WTC11 (cell line): ENCODE results near the gene SEZ6L. TPM values are rescaled to one million over a fixed set of nuclear protein-coding genes. Genes with fewer than 3 reads are reported as not detected.
A peak's percentile ranks its signal among the peaks of the same experiment; 100 is the strongest.

Experiments used
- ATAC-seq: fragments of 200-7000 bp; cut with Tn5 transposase; 2 replicates; pipeline ENCODE4 v1.10.0; 2021; ENCODE audit warnings: mild to moderate bottlenecking, moderate library complexity
- CTCF ChIA-PET: fragments of 300-600 bp; sonication (Branson Sonifier 250); formaldehyde crosslinking; loops from one replicate; lab custom pipeline; 2021; ENCODE audit warnings: antibody characterized with exemption; lab: Charles Lee
- POLR2A ChIA-PET: fragments of 350-600 bp; sonication (Branson Sonifier 250); formaldehyde crosslinking; loops from one replicate; lab custom pipeline; 2021; ENCODE audit warnings: antibody characterized with exemption; lab: Charles Lee
- DNase-seq: peaks from one replicate; pipeline ENCODE4 v3.0.0; 2021; ENCODE audit warnings: low spot score
- H3K27ac Mint-ChIP-seq: 2 replicates; pipeline ENCODE4 v1.8.0; 2021; ENCODE audit warnings: mixed read lengths
- H3K27me3 Mint-ChIP-seq: 2 replicates; pipeline ENCODE4 v1.8.0; 2021; ENCODE audit warnings: low read depth, mild to moderate bottlenecking, moderate library complexity, mixed read lengths
- H3K36me3 Mint-ChIP-seq: 2 replicates; pipeline ENCODE4 v1.8.0; 2021; ENCODE audit warnings: mixed read lengths
- H3K4me1 Mint-ChIP-seq: 2 replicates; pipeline ENCODE4 v1.8.0; 2022; ENCODE audit warnings: mixed read lengths
- H3K4me3 Mint-ChIP-seq: 2 replicates; pipeline ENCODE4 v1.8.0; 2021; ENCODE audit warnings: mild to moderate bottlenecking, moderate library complexity, mixed read lengths
- H3K9me3 Mint-ChIP-seq: 2 replicates; pipeline ENCODE4 v1.8.0; 2021; ENCODE audit warnings: mixed read lengths
- ATF1 ChIP-seq: sonication (generic); formaldehyde crosslinking; IDR thresholded peaks from 2 replicates; pipeline ENCODE4 v1.8.1; 2023; ENCODE audit warnings: mild to moderate bottlenecking, moderate library complexity, missing genetic modification reagents
- CREB1 ChIP-seq: sonication (generic); formaldehyde crosslinking; IDR thresholded peaks from 2 replicates; pipeline ENCODE4 v1.8.0; 2023; ENCODE audit warnings: mild to moderate bottlenecking, missing genetic modification reagents
- ESRRA ChIP-seq: sonication (generic); formaldehyde crosslinking; IDR thresholded peaks from 2 replicates; pipeline ENCODE4 v1.8.1; 2022; ENCODE audit warnings: mild to moderate bottlenecking, missing genetic modification reagents, borderline replicate concordance
- GRHL2 ChIP-seq: fragments of 250-450 bp; sonication (Bioruptor Pico); IDR thresholded peaks from 2 replicates; pipeline ENCODE4 v1.8.0; 2022; ENCODE audit warnings: mild to moderate bottlenecking, moderate library complexity; ENCODE audit not compliant: insufficient replicate concordance, severe bottlenecking
- HMGA2 ChIP-seq: fragments of 250-450 bp; sonication (Bioruptor Pico); IDR thresholded peaks from 2 replicates; pipeline ENCODE4 v1.4.0; 2021; ENCODE audit warnings: mild to moderate bottlenecking, moderate library complexity
- MXD4 ChIP-seq: fragments of 250-450 bp; sonication (Bioruptor Pico); IDR thresholded peaks from 2 replicates; pipeline ENCODE4 v1.8.0; 2021; ENCODE audit warnings: mild to moderate bottlenecking, moderate library complexity, borderline replicate concordance
- NFYB ChIP-seq: sonication (generic); formaldehyde crosslinking; conservative IDR thresholded peaks from 2 replicates; pipeline ENCODE4 v1.8.0; 2022; ENCODE audit warnings: low read depth, missing genetic modification reagents
- NR1H2 ChIP-seq: sonication (generic); formaldehyde crosslinking; IDR thresholded peaks from 2 replicates; pipeline ENCODE4 v1.9.0; 2021; ENCODE audit warnings: mild to moderate bottlenecking, moderate library complexity, missing genetic modification reagents
- NR3C1 ChIP-seq: sonication (generic); formaldehyde crosslinking; conservative IDR thresholded peaks from 2 replicates; pipeline ENCODE4 v1.8.1; 2023; ENCODE audit warnings: low read depth, mild to moderate bottlenecking, missing genetic modification reagents
- SMAD4 ChIP-seq: sonication (generic); formaldehyde crosslinking; IDR thresholded peaks from 2 replicates; pipeline ENCODE4 v1.8.0; 2022; ENCODE audit warnings: mild to moderate bottlenecking, missing genetic modification reagents
- TCF7 ChIP-seq: sonication (generic); formaldehyde crosslinking; IDR thresholded peaks from 2 replicates; pipeline ENCODE4 v1.8.0; 2022; ENCODE audit warnings: mild to moderate bottlenecking, low read depth, missing genetic modification reagents, moderate library complexity
- ZBTB21 ChIP-seq: sonication (generic); formaldehyde crosslinking; IDR thresholded peaks from 2 replicates; pipeline ENCODE4 v1.8.1; 2023; ENCODE audit warnings: mild to moderate bottlenecking, missing genetic modification reagents, borderline replicate concordance
- ZNF416 ChIP-seq: fragments of 250-450 bp; sonication (Bioruptor Pico); IDR thresholded peaks from 2 replicates; pipeline ENCODE4 v1.9.0; 2021; ENCODE audit warnings: mild to moderate bottlenecking, inconsistent platforms
- total RNA-seq: library from RNA; stranded (reverse); gene quantifications from 3 replicates; pipeline ENCODE4 v1.2.3, GENCODE V29; 2021
- TF ChIP-seq, protein P1 (sequence below): sonication (generic); formaldehyde crosslinking; IDR thresholded peaks from 2 replicates; pipeline ENCODE4 v1.8.1; 2022; ENCODE audit warnings: missing genetic modification reagents, borderline replicate concordance
- TF ChIP-seq, protein P2 (sequence below): fragments of 250-450 bp; sonication (Bioruptor Pico); IDR thresholded peaks from 2 replicates; pipeline ENCODE4 v1.9.0; 2021; ENCODE audit warnings: mild to moderate bottlenecking
- TF ChIP-seq, protein P3 (sequence below): sonication (generic); formaldehyde crosslinking; IDR thresholded peaks from 2 replicates; pipeline ENCODE4 v1.8.0; 2023; ENCODE audit warnings: missing genetic modification reagents
- TF ChIP-seq, protein P4 (sequence below): sonication (generic); formaldehyde crosslinking; IDR thresholded peaks from 2 replicates; pipeline ENCODE4 v1.8.1; 2022; ENCODE audit warnings: low read depth, missing genetic modification reagents, borderline replicate concordance
- TF ChIP-seq, protein P5 (sequence below): sonication (generic); formaldehyde crosslinking; IDR thresholded peaks from 2 replicates; pipeline ENCODE4 v1.8.1; 2023; ENCODE audit warnings: mild to moderate bottlenecking, moderate library complexity, missing genetic modification reagents
- TF ChIP-seq, protein P6 (sequence below): sonication (generic); formaldehyde crosslinking; IDR thresholded peaks from 2 replicates; pipeline ENCODE4 v1.8.1; 2022; ENCODE audit warnings: mild to moderate bottlenecking, moderate library complexity, missing genetic modification reagents
- TF ChIP-seq, protein P7 (sequence below): sonication (generic); formaldehyde crosslinking; conservative IDR thresholded peaks from 2 replicates; pipeline ENCODE4 v1.8.1; 2023; ENCODE audit warnings: mild to moderate bottlenecking, low read depth, missing genetic modification reagents, moderate library complexity

Gene SEZ6L
- total RNA-seq, 1 experiment from 2014 or later = 0.57 TPM

DNA sequence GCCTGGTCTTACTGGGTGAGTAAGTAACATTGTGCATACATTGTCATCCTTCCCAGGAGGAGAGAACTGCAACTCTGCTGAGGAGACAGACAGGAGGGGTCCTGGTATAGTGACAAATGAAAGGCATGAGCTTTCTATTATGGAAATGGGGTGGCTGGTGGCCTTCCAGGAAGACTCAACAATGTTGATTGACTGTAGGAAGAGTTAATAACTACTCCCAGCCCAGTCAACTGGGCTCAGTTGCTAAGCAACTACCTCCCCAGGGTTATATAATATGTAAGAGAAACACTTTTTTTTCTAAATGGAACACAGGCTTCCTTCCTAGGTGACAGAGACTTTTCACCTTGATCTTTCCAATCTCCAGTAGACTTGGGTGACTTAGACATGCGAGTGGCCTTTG, 28.2 kb downstream of the SEZ6L start:
- Mint-ChIP-seq H3K27me3 (no peaks in the 10 kb centered on the region), H3K36me3 (no peaks in the 10 kb centered on the region), H3K9me3 (no peaks in the 10 kb centered on the region), H3K4me1 (peaks cover 6% of the 10 kb centered on the region), H3K27ac (no peak overlapping the region), H3K4me3 (no peak overlapping the region)
- ChIA-PET POLR2A (no interaction called here), CTCF (interaction anchor here (1.7 to 3.3 kb wide), 2 partner anchors 25 to 133 kb away, joined by 7 to 11 read pairs; no protein-coding TSS in a partner anchor)
- ATAC-seq (no peak), DNase-seq (no peak)
- TF ChIP-seq, protein P1, sequence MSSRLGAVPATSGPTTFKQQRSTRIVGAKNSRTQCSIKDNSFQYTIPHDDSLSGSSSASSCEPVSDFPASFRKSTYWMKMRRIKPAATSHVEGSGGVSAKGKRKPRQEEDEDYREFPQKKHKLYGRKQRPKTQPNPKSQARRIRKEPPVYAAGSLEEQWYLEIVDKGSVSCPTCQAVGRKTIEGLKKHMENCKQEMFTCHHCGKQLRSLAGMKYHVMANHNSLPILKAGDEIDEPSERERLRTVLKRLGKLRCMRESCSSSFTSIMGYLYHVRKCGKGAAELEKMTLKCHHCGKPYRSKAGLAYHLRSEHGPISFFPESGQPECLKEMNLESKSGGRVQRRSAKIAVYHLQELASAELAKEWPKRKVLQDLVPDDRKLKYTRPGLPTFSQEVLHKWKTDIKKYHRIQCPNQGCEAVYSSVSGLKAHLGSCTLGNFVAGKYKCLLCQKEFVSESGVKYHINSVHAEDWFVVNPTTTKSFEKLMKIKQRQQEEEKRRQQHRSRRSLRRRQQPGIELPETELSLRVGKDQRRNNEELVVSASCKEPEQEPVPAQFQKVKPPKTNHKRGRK (CRISPR knock-in tag) = no peak
- TF ChIP-seq, protein P2, sequence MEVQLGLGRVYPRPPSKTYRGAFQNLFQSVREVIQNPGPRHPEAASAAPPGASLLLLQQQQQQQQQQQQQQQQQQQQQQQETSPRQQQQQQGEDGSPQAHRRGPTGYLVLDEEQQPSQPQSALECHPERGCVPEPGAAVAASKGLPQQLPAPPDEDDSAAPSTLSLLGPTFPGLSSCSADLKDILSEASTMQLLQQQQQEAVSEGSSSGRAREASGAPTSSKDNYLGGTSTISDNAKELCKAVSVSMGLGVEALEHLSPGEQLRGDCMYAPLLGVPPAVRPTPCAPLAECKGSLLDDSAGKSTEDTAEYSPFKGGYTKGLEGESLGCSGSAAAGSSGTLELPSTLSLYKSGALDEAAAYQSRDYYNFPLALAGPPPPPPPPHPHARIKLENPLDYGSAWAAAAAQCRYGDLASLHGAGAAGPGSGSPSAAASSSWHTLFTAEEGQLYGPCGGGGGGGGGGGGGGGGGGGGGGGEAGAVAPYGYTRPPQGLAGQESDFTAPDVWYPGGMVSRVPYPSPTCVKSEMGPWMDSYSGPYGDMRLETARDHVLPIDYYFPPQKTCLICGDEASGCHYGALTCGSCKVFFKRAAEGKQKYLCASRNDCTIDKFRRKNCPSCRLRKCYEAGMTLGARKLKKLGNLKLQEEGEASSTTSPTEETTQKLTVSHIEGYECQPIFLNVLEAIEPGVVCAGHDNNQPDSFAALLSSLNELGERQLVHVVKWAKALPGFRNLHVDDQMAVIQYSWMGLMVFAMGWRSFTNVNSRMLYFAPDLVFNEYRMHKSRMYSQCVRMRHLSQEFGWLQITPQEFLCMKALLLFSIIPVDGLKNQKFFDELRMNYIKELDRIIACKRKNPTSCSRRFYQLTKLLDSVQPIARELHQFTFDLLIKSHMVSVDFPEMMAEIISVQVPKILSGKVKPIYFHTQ (CRISPR knock-in tag) = no peak
- TF ChIP-seq, protein P3, sequence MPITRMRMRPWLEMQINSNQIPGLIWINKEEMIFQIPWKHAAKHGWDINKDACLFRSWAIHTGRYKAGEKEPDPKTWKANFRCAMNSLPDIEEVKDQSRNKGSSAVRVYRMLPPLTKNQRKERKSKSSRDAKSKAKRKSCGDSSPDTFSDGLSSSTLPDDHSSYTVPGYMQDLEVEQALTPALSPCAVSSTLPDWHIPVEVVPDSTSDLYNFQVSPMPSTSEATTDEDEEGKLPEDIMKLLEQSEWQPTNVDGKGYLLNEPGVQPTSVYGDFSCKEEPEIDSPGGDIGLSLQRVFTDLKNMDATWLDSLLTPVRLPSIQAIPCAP = no peak
- TF ChIP-seq MXD4 (CRISPR knock-in tag) (no peak), HMGA2 (CRISPR knock-in tag) (no peak), NR3C1 (CRISPR knock-in tag) (no peak), CREB1 (no peak), ATF1 (CRISPR knock-in tag) (no peak)
- TF ChIP-seq, protein P4, sequence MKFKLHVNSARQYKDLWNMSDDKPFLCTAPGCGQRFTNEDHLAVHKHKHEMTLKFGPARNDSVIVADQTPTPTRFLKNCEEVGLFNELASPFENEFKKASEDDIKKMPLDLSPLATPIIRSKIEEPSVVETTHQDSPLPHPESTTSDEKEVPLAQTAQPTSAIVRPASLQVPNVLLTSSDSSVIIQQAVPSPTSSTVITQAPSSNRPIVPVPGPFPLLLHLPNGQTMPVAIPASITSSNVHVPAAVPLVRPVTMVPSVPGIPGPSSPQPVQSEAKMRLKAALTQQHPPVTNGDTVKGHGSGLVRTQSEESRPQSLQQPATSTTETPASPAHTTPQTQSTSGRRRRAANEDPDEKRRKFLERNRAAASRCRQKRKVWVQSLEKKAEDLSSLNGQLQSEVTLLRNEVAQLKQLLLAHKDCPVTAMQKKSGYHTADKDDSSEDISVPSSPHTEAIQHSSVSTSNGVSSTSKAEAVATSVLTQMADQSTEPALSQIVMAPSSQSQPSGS = no peak
- TF ChIP-seq, protein P5, sequence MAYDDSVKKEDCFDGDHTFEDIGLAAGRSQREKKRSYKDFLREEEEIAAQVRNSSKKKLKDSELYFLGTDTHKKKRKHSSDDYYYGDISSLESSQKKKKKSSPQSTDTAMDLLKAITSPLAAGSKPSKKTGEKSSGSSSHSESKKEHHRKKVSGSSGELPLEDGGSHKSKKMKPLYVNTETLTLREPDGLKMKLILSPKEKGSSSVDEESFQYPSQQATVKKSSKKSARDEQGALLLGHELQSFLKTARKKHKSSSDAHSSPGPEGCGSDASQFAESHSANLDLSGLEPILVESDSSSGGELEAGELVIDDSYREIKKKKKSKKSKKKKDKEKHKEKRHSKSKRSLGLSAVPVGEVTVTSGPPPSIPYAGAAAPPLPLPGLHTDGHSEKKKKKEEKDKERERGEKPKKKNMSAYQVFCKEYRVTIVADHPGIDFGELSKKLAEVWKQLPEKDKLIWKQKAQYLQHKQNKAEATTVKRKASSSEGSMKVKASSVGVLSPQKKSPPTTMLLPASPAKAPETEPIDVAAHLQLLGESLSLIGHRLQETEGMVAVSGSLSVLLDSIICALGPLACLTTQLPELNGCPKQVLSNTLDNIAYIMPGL (CRISPR knock-in tag) = no peak

DNA sequence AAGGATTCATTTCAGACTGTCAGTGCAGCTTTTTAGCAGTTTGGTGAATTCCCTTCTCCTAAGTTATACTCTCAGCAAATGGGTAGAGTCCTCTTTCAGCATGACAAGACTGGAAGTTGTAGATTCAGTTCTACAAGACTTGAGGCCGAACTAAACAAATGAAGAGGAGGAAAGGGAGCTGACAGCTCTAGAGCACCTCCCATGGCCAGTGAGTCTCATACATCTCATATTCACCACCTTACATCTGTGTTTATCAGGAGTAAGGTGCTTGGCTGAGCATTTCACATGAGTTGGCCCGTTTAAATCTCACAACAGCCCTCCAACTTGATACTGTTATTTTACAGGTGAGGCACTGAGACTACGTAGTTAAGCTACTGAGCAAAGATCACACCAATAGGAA, 30.4 kb downstream of the SEZ6L start:
- Mint-ChIP-seq H3K36me3 (no peaks in the 10 kb centered on the region), H3K27ac (no peak overlapping the region), H3K9me3 (no peaks in the 10 kb centered on the region), H3K4me3 (no peak overlapping the region), H3K27me3 (no peaks in the 10 kb centered on the region; the same call in 1 of the 2 replicates), H3K4me1 (peaks cover 6% of the 10 kb centered on the region)
- ChIA-PET CTCF (interaction anchor here (0.6 to 3.3 kb wide), 7 partner anchors 14 to 296 kb away, joined by 3 to 11 read pairs (median 4); no protein-coding TSS in a partner anchor), POLR2A (interaction anchor here (0.6 kb wide), 1 partner anchor 268 kb away, joined by 4 read pairs; no protein-coding TSS in a partner anchor)
- no peak for DNase-seq
- ATAC-seq = peak; percentile 70; the same call in 1 of the 2 replicates
- no peak for TF ChIP-seq TCF7 (CRISPR knock-in tag)
- TF ChIP-seq GRHL2 (CRISPR knock-in tag) = no peak
- TF ChIP-seq ESRRA (CRISPR knock-in tag) = no peak
- no peak for TF ChIP-seq ZNF416
- no peak for TF ChIP-seq SMAD4
- TF ChIP-seq MXD4 (CRISPR knock-in tag) = no peak
- TF ChIP-seq NR1H2 = no peak
- TF ChIP-seq, protein P6, sequence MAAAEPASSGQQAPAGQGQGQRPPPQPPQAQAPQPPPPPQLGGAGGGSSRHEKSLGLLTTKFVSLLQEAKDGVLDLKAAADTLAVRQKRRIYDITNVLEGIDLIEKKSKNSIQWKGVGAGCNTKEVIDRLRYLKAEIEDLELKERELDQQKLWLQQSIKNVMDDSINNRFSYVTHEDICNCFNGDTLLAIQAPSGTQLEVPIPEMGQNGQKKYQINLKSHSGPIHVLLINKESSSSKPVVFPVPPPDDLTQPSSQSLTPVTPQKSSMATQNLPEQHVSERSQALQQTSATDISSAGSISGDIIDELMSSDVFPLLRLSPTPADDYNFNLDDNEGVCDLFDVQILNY (CRISPR knock-in tag) = no peak
- TF ChIP-seq, protein P7, sequence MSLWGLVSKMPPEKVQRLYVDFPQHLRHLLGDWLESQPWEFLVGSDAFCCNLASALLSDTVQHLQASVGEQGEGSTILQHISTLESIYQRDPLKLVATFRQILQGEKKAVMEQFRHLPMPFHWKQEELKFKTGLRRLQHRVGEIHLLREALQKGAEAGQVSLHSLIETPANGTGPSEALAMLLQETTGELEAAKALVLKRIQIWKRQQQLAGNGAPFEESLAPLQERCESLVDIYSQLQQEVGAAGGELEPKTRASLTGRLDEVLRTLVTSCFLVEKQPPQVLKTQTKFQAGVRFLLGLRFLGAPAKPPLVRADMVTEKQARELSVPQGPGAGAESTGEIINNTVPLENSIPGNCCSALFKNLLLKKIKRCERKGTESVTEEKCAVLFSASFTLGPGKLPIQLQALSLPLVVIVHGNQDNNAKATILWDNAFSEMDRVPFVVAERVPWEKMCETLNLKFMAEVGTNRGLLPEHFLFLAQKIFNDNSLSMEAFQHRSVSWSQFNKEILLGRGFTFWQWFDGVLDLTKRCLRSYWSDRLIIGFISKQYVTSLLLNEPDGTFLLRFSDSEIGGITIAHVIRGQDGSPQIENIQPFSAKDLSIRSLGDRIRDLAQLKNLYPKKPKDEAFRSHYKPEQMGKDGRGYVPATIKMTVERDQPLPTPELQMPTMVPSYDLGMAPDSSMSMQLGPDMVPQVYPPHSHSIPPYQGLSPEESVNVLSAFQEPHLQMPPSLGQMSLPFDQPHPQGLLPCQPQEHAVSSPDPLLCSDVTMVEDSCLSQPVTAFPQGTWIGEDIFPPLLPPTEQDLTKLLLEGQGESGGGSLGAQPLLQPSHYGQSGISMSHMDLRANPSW (CRISPR knock-in tag) = no peak
- no peak for TF ChIP-seq ZBTB21 (CRISPR knock-in tag)
- TF ChIP-seq NFYB (CRISPR knock-in tag) = no peak
